ENCODE data around the gene RAB6B.

The RAB6B gene

DNA sequence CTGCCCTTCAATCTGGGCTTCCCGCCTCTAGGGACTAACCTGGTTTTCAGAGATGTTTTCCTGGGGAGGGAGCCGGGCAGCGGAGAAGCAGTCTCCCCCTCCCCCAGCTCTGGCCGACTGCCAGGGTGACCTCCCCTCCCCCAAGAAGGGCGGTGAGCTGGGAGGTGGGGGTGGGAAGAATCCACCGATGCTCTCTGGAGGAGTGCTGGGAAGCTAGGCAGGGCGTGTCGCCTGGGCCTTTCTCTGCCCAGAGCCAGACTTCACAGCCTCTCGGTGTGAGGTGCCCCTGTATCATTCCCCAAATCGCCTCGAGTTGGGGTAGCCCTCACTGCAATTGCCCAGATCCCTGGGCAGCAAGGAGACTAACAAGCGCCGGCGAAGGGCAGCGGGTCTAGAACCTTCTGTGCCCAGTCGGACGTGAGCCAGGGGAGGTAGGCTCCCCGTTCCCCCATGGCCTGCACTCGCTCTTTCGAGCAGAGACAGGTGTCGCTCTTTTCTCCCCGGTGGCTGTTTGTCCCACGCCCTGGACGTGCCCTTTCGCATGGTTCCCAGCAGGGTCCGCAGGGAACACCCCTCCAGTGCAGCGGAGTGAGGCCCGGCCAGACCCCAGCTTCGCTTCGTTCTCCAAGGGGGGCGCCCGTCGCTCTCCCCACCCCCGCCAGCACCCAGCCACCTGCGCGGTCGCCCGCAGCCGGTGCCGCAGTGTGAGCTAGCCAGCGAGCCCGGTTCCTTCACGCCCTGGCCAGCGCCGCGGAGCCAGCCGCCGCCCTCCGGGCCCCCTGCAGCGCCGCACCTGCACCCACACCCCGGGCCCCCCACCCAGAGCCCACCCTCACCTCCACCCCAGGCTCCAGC is 1.1 kb downstream of the RAB6B start:
- DNase-seq, result no peak

DNA sequence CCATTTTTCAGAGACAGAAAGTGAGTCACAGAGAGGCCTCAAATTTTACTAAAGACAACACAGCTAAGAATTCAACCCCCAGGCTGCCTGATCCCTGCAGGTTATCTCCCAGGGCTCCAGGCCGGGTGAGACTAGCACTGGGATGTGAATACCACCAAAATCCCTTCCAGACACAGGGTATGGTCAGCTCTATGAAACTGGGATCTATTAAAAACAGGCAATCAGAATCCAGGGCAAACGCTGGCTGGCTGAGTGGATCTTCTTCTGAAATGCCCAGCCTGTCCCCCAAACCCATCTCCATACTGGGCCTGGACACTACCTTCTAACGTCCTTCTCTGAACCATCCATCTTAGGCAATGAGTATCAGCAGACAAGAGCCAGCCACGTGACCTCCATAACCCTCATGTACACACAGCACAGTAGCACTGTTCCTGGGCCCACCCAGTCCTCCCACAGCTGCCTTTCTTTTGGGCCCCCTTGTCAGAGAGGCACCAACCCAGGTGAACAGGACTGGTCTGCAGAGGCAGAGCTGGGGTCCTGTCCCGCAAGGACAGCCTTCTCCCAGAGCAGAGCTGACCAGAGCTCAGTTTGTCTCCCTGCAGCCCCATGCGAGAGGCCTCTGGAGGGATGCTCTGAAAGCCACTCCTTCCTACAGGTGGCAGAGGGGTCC is 1.9 kb downstream of the RAB6B start:
- DNase-seq, result no peak

DNA sequence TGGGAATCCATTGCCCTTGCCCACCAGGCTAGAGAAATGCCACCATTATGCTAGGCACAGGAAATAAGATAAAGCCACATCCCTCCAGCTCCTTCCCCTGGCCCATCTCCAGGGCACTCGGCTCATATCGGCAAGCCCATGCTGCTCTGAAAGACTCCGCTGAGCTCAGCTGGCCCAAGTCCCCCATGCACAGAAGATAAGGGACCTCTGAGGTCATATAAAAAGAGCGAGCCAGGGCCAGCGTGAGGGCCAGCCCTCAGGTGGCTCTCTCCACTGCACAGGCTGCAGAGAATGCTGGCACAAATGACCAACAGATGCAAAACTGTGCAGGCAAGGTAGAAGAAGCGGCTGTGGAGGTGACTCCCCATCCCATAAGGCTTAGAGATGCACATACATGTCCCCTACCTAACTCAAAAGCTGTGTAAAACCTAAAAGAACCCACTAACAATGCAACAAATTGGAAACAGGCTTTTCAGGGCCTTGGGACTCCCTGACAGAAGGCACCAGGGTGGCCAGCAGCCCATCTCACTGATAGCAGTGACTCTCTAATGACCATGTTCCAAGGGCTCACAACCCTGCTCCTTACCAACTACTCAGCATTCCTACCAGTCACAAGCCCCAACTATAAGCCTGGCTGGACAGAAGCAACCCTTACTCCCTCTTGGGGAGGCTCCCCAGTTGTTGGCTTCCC is 3.0 kb downstream of the RAB6B start:
- DNase-seq, result no peak

GRCh38 chr3:133891662-133892378 is 3.9 kb downstream of the RAB6B start:
- DNase-seq, result no peak

GRCh38 chr3:133890972-133891644 is 4.6 kb downstream of the RAB6B start:
- no peak for DNase-seq

GRCh38 chr3:133890037-133890436 is 5.6 kb downstream of the RAB6B start:
- DNase-seq, result no peak

- no peak for DNase-seq
Observed at GRCh38 chr3:133888726-133889340, 6.8 kb downstream of the RAB6B start.

DNA sequence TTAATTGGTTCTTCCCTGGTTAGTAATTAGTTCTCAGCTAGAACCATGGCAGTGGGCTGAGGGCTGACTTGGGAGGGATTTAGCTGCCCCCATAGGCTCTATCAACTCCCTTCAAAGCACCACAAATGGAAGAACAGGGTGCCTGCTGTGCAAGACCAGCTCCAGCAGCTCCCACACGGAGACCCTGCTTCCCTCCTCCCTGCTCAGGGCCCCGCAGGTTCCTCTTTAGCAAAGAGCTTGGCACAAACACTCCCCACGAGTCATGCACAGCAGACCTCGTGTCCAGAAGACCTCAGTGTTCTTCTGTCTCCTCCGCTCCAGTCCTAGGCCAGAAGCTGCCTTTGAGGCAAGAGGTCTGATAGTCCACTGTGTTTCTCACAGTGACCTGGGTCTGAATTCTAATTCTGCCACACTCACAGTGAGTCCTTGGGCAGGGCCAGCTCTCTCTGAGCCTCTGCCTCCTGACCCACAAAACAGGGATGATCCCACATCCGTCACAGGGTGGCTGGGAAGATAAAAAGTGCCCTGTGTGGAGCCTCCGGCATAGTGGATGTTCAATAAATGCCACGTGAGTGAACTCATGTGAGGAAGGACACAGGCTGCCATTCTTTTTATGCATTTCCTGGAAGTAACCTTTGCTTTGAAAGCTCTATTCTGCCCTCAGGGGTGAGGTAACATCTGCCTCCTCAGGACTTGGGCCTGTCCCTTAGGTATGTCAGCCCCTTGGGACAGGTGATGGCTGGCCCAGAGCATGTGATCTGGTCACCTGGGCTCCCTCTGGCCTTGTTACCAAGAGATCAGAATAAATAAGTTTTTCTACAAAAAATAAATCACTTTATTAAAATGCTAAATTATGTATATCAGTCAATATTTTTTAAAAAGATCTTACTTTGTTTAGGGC is 7.6 kb downstream of the RAB6B start:
- no peak for DNase-seq

DNA sequence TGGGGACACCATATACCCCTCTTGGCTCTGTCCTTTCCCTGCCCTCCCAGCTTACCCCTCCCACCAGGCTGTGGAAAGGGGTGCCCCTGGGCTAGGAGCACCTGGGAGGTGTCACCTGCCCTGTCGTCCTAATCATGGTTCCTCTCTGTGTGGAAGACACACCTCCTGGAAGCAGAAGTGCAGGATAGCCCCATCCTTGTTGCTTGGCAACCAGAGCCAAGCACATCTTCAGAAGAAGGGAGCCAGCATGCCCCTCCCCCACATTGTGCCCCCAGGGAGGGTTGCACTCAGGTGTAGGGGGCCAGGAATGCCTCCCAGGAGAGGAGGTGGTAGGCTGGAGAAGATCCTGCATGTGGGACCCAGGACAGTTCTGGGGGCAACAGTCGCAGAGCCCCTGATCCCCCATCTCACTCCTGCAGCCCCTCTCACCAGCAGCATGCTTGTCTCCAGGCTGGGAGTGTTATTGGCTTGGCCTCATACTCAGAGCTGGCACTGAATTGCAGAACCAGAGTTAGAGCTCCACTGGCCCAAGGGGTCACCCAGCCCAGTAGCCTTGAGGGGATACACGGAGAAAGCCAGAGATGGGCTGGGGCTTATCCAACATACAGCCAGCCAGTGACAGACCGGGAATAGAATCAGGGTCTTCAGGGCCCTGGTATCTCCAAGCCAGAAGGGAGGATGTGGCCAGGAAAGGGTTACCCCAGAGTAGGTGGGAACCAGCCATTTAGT is 8.4 kb downstream of the RAB6B start:
- DNase-seq, result no peak

GRCh38 chr3:133886031-133886722 is 9.5 kb downstream of the RAB6B start:
- DNase-seq, result no peak

GRCh38 chr3:133884887-133885711 is 10.6 kb downstream of the RAB6B start:
- DNase-seq, result no peak

- DNase-seq, result no peak
Observed at GRCh38 chr3:133884054-133884886, 11.4 kb downstream of the RAB6B start.

DNA sequence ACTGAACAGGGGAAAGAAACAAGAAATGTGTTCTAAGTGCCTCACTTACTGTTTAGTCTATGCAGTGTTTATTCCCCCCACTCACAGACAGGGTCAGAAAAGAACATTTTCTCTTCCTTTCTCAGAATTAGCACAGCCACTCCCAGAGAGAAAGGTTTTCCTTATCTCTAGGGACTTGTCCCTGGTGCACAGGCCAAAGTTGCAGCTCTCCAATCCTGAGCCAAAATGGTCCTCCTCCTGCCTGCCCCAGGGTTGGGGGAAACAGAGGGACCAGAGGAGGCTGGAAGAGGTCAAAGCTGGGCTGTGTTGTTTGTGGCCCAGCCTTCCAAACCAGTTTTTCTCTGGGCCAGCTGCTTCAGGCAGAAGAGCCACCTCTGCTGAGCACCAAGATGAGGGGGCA is 12.0 kb downstream of the RAB6B start:
- DNase-seq, result no peak

- no peak for DNase-seq
Observed at GRCh38 chr3:133882986-133883586, 12.6 kb downstream of the RAB6B start.

DNA sequence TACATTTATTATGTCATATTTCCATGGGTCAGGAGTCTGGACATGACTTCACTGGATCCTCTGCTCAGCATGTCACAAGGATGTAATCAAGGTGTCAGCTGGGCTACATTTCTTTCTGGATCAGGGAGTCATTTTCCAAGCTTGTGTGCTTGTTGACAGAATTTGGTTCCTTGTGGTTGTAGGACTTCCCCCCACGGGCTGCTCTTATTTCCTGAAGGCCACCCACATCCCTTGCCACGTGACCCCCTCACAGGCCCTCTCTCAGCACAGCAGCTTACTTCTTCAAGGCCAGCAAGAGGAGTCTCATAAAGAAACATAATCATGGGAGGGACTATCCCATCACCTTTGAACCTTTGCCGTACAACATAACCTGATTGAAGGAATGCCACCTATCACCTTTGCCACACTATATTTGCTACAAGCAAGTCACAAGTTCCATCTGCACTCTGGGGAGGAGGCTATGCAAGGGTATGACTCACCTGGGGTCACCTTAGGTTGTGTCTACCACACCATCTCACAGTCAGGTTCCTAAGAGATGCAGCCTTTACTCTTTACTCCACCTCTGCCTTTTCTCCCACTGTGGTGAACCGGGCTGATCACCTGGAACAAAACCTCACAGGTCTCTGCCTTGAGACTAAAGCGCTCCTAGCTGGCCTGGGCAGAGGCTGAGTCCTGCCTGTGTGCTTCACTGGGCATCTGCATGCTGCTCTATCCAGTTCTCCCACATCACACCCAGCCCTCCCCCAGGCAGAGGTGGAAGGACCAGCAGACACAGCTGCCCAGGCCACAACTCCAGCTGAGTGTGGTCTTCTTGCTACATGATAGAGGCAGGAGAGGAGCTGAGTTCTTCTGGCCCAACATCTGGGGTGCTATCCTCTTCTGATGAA is 13.5 kb downstream of the RAB6B start:
- no peak for DNase-seq

GRCh38 chr3:133881492-133881891 is 14.2 kb downstream of the RAB6B start:
- no peak for DNase-seq
